SJCRH30 (cell line): ENCODE results near the gene TXNDC2. TPM values are rescaled to one million over a fixed set of nuclear protein-coding genes. Genes with fewer than 3 reads are reported as not detected.

Experiments used
- DNase-seq, 2 experiments: peaks; one replicate each; pipeline ENCODE4 v3.0.0-alpha.2; 2015 to 2020
- H3K27ac ChIP-seq: fragments of 250-450 bp; sonication (Bioruptor Pico); 2 replicates; pipeline ENCODE4 v1.5.1; 2020; ENCODE audit warnings: mild to moderate bottlenecking, moderate library complexity
- H3K27me3 ChIP-seq: fragments of 250-450 bp; sonication (Bioruptor Pico); 2 replicates; pipeline ENCODE4 v1.5.1; 2020; ENCODE audit warnings: mild to moderate bottlenecking, moderate library complexity
- H3K36me3 ChIP-seq: fragments of 250-450 bp; sonication (Bioruptor Pico); 2 replicates; pipeline ENCODE4 v1.5.1; 2020; ENCODE audit warnings: mild to moderate bottlenecking, moderate library complexity
- H3K4me1 ChIP-seq: fragments of 250-450 bp; sonication (Bioruptor Pico); 2 replicates; pipeline ENCODE4 v1.5.1; 2020; ENCODE audit warnings: mild to moderate bottlenecking, moderate library complexity
- H3K4me3 ChIP-seq: fragments of 250-450 bp; sonication (Bioruptor Pico); 2 replicates; pipeline ENCODE4 v1.5.1; 2020; ENCODE audit warnings: mild to moderate bottlenecking, moderate library complexity
- H3K9me3 ChIP-seq: fragments of 250-450 bp; sonication (Bioruptor Pico); replicated peaks from 2 replicates; pipeline ENCODE4 v1.5.1; 2020; ENCODE audit warnings: mild to moderate bottlenecking, moderate library complexity
- total RNA-seq: library from RNA; depleted of rRNA; stranded (reverse); fragments of >200 nt; shearing (Covaris generic); gene quantifications from 2 replicates; pipeline ENCODE4 v1.2.3, GENCODE V29; 2014

Gene TXNDC2
- total RNA-seq, 1 experiment from 2014 or later: 0.06 TPM

DNA sequence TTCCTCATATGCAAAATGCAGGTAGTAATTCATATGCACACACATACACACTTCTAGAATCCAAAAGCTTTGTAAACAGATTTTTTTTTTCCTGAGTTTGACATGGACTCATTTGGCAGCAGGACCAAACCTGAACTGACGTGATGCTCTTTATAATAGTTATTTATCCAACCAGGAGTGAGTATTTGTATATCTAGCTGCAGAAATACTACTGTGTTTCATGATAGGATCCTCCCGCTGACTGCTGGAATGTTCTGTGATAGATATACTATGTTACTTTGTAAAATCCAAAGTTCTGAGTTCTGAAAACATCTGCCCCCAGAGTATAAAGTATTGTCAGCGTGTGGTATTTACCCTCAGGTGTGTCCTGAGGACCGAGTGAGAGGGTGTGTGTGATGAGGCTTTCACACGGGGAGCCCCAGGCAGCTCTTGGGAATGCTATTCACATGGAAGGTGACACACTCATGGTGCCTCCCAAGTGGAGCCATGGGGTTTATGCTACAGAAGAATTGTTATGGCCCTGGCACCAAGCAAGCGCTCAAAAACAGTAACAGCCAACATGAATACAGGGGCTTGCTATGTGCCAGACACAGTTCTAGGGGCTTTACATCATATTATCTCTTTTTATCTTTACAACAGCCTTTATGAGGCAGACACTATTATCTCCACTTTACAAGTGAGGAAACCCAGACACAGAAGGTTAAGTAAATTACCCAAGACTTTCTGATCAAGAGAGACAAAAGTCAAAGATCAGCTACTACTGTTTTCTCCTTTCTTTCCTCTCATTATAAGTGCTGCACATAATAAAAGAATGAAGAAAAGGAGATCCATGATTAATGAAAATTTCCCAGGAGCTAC, 16.7 kb upstream of the TXNDC2 start:
- H3K4me3 ChIP-seq: no peak overlapping the region
- no peak for DNase-seq

DNA sequence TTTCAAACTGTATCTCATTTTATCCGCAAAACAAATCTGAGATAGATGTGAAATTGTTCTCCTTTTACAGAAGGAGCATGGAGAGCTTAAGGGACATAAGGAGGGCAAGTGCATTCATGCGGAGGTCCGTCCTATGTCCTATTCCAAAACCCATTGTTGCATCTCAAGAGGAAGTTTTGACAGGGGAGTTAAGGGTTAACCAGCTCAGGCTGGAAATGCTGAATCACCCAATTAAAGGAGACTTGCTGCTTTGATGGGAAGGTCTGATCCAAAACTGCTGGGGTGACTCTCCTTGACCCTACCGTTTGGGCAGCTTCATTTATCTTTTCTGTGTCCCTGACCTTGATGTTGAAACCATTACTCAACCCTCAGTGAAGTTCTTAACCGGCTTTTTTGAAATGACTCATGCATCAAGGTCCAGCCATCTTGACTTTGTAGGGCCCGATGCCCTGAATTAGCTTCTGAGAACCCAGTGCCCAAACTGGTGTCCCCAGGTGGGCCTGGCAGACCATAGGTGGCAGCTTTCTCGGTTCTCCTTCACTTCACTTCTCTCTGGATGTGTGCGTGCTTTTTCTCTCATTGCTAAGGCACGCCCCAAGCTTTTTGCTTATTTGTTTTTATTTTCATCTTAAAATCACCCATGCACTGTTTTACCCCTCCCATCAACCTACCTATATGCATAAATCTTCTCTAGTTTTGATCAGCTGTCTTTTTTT, 15.9 kb upstream of the TXNDC2 start:
- Histone ChIP-seq H3K9me3 (no peaks in the 10 kb centered on the region), H3K4me1 (no peaks in the 10 kb centered on the region), H3K36me3 (no peaks in the 10 kb centered on the region), H3K27me3 (no peaks in the 10 kb centered on the region), H3K4me3 (no peak overlapping the region), H3K27ac (no peak overlapping the region)
- DNase-seq: no peak

More for the DNA sequence above, 16.7 kb upstream of the TXNDC2 start:
- H3K27me3 ChIP-seq: no peaks in the 10 kb centered on the region
- H3K36me3 ChIP-seq: no peaks in the 10 kb centered on the region
- H3K4me1 ChIP-seq: no peaks in the 10 kb centered on the region
- H3K9me3 ChIP-seq: no peaks in the 10 kb centered on the region
- no peak overlapping the region for H3K27ac ChIP-seq

DNA sequence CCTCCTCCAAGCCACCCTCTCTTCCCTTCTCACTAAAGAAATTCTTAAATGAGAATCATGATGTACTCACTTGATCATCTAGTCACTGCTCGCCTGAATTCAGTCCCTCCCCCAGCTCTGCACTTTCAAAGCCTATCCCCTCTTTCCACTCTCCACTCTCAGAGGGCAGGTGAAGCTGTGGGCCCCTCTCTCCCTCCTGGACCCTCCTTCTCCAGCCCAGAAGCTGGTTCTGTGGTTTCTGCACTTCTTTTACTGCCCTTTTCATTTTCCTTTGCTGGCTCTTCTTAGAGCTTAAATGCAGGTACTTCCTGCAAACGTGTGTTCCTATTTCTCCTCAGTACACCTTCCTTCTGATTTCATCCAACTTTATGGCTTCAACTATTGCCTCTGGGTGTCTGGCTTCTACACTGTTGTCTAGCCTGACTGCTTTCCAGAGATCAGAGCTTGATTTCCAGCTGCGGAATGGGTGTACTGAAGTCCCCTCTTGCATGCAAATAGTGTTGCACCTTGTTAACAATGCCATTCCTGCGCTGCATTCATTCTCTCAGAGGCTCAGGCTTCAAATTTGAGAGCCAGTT, 15.3 kb upstream of the TXNDC2 start:
- Histone ChIP-seq H3K4me1 (no peaks in the 10 kb centered on the region), H3K27ac (no peak overlapping the region), H3K9me3 (no peaks in the 10 kb centered on the region), H3K36me3 (no peaks in the 10 kb centered on the region), H3K4me3 (no peak overlapping the region), H3K27me3 (no peaks in the 10 kb centered on the region)
- no peak for DNase-seq

DNA sequence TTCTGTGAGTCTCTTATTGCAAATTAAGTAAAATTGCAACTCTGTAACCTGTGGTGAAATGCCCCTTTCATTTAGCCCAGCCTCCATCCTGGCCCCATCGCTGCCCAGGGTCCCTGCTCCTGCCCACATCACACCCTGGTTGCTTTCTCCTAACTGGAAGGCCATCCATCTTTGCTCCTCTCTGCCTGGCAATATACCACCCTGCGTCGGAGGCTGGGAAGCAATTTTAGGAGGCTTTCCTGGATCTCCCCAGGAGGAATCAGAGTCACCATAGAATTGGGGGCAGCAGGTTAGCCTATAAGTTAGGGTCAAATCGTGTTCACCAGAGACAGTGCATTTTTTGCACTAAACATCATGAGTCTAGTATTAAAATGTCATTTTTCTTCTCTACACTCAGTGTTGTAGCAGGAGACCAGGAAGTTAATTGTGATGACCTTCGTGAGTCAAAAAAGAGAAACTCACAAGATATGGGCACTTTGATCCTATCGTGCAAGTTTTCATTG, 14.5 kb upstream of the TXNDC2 start:
- no peaks in the 10 kb centered on the region; the same call in 1 of the 2 replicates for H3K4me1 ChIP-seq
- no peak overlapping the region for H3K4me3 ChIP-seq
- H3K27me3 ChIP-seq: no peaks in the 10 kb centered on the region
- no peak for DNase-seq
- no peaks in the 10 kb centered on the region for H3K9me3 ChIP-seq
- H3K27ac ChIP-seq: no peak overlapping the region
- H3K36me3 ChIP-seq: no peaks in the 10 kb centered on the region

DNA sequence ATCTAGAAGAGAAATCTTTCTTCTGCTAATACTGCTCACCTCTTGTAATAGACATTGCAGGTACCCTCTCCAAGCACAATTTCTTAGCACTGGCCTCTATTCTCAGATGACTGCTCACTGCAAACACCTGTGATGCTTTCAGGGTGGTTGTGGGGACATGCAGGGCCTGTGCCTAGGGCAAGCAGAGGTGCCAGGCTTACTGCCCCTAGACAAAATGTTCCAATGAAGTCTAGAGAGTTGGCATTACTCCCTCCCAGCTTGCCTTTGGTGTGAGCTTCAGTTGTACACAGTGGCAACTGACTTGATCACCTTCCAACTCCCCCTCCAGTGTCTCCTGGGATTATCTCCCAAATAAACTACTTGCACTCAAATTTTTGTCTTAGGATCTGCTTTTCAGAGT, 12.9 kb upstream of the TXNDC2 start:
- Histone ChIP-seq H3K4me3 (no peak overlapping the region), H3K36me3 (no peaks in the 10 kb centered on the region), H3K27ac (no peak overlapping the region), H3K4me1 (peaks cover 7% of the 10 kb centered on the region; the same call in 1 of the 2 replicates), H3K27me3 (no peaks in the 10 kb centered on the region), H3K9me3 (no peaks in the 10 kb centered on the region)
- DNase-seq: no peak

DNA sequence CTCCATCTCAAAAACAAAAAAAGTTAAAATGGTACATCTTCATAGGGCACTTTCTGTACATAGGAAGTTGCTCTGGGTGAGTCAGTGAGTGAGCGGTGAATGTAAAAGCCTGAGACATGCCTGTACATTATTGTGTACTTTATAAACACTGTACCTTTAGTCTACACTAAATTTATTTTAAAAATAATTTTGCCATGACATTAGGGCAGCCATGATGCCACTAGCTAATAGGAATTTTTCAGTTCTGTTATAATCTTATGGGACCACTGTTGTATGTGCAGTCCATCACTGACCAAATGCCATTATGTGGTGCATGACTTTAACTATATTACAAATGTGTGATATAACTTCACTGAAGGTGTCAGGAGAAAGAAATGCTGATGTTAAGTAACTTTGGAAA, 11.0 kb upstream of the TXNDC2 start:
- H3K27me3 ChIP-seq: no peaks in the 10 kb centered on the region
- H3K9me3 ChIP-seq: no peaks in the 10 kb centered on the region
- H3K36me3 ChIP-seq: no peaks in the 10 kb centered on the region
- no peak for DNase-seq
- H3K4me1 ChIP-seq: peaks cover 7% of the 10 kb centered on the region; the same call in 1 of the 2 replicates
- no peak overlapping the region for H3K27ac ChIP-seq
- H3K4me3 ChIP-seq: no peak overlapping the region

DNA sequence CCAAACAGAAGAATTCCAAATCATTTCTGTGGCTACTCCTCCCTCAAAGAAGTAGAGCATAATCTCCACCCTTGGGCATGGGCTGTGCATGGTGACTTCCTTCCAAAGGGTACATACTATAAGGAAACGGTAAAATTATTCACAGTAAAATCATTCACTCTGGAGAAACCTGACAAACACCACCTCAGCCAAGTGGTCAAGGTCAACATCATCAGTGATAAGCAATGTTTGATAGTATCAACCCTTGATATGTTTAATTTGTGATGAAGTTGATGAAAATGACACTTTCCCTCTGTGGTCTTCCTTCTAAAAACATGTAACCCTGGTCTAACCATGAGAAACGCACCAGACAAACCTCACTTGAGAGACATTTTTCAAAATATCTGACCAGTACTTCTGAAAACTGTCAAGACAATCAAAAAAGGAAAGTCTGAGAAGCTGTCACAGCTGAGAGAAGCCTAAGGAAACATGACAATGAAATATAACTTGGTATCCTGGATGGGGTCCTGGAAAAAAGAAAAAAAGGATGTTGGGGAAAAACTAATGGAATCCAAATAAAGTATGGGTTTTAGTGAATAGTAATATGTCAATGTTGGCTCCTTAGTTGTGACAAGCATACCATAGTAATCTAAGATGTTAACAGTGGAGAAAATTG, 9.4 kb upstream of the TXNDC2 start:
- no peak overlapping the region for H3K27ac ChIP-seq
- no peaks in the 10 kb centered on the region for H3K27me3 ChIP-seq
- H3K4me1 ChIP-seq: peaks cover 7% of the 10 kb centered on the region; the same call in 1 of the 2 replicates
- H3K9me3 ChIP-seq: no peaks in the 10 kb centered on the region
- H3K4me3 ChIP-seq: no peak overlapping the region
- DNase-seq: no peak
- no peaks in the 10 kb centered on the region for H3K36me3 ChIP-seq

DNA sequence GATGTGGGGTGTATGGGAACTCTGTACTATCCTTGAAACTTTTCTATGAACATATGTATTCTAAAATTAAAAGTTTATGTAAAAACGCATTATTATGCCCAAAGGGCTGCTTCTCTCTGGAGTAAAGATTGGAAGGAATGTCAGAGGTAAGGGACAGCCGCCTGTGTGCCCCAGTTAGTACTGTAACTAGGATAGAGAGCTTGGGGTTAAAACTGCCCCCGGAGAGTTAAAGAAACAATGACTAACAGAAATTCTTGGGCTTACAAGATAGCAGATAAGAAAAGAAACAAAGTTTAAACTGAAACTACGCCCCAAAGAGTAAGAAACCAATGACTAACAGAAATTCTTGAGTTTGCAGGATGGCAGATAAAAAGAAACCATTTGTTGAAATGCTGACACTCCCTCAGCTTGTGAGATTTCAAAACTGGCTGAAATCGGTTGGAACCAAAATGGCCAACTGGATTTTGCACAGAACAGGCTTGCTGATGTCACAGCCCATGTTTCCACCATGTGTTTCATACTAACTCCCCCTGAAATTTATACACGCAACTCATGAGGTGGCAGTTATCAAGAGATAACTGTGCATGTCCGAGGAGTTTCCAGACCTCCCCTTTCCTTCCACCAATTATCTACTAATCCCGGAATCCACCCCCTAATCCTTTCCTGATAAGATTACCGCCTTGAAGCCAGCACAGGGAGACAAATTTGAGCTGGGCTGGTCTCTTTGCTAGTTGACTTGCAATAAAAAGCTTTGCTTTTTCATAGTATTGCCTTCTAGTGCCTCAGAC, 8.7 kb upstream of the TXNDC2 start:
- H3K36me3 ChIP-seq: no peaks in the 10 kb centered on the region
- DNase-seq: peak; percentile 8 to 27
- H3K9me3 ChIP-seq: no peaks in the 10 kb centered on the region
- H3K4me1 ChIP-seq: peaks cover 7% of the 10 kb centered on the region; the same call in 1 of the 2 replicates
- H3K27ac ChIP-seq: peak overlapping the region; percentile 26; the same call in 1 of the 2 replicates
- peak overlapping the region; percentile 46 for H3K4me3 ChIP-seq
- no peaks in the 10 kb centered on the region for H3K27me3 ChIP-seq

DNA sequence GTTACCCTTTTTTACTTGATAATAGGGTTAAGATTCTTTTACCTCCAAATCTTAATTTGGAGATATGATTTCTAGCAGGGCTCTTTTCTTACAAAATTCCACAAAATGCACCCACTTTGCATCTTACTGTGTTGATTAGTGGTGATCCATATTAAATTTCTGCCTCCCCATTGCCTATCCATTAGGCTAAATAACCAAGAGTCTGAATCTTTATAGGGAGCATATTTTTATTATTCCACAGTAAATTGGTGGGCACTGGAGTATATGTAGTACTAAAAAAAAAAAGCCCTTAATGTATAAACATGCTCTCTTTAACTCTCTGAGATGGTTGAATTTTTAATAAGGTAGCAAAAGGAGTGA, 8.1 kb upstream of the TXNDC2 start:
- no peak for DNase-seq
- Histone ChIP-seq H3K36me3 (no peaks in the 10 kb centered on the region), H3K27me3 (no peaks in the 10 kb centered on the region), H3K27ac (no peak overlapping the region), H3K4me1 (peaks cover 7% of the 10 kb centered on the region; the same call in 1 of the 2 replicates), H3K4me3 (peak overlapping the region; percentile 46), H3K9me3 (no peaks in the 10 kb centered on the region)

DNA sequence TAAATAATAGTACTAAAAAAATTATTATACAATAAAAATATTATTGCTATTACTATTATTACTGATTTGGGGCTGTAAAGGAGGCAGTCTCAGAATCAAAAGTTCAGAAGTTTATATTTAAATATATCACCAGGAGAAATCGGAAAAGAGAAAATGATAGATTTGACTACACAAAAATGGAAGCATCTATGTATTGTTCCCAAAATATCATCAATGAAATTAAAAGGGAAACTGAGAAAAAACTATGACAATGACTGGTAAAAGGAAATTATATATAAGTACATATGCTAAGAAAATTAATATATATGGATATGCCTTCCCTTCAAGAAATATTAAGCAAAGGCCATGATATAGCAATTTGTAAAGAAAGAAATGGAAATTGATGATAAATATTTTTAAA, 7.7 kb upstream of the TXNDC2 start:
- H3K9me3 ChIP-seq: no peaks in the 10 kb centered on the region
- H3K36me3 ChIP-seq: no peaks in the 10 kb centered on the region
- peaks cover 7% of the 10 kb centered on the region; the same call in 1 of the 2 replicates for H3K4me1 ChIP-seq
- no peaks in the 10 kb centered on the region for H3K27me3 ChIP-seq
- H3K4me3 ChIP-seq: no peak overlapping the region
- no peak overlapping the region for H3K27ac ChIP-seq
- no peak for DNase-seq

DNA sequence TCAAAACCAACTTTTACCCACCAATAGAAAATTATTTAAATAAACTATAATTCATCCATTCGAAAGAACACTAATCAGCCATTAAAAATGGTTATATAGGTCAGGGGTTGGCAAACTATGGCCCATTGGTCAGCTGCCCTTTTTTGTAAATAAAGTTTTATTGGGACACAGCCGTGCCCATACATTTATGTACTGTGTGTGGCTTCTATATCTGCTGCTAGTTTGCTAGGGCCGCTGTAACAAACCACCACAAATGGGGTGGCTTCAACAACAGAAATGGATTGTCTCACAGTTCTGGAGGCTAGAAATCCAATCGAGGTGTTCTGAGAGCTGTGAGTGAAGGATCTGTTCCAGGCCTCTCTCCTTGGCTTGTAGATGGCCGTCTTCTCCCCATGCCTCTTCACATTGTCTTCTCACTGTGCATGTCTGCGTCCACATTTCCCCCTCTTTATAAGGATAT, 7.0 kb upstream of the TXNDC2 start:
- no peak for DNase-seq
- Histone ChIP-seq H3K4me3 (no peak overlapping the region), H3K9me3 (no peaks in the 10 kb centered on the region), H3K27me3 (no peaks in the 10 kb centered on the region), H3K4me1 (peaks cover 7% of the 10 kb centered on the region; the same call in 1 of the 2 replicates), H3K36me3 (no peaks in the 10 kb centered on the region), H3K27ac (no peak overlapping the region)

DNA sequence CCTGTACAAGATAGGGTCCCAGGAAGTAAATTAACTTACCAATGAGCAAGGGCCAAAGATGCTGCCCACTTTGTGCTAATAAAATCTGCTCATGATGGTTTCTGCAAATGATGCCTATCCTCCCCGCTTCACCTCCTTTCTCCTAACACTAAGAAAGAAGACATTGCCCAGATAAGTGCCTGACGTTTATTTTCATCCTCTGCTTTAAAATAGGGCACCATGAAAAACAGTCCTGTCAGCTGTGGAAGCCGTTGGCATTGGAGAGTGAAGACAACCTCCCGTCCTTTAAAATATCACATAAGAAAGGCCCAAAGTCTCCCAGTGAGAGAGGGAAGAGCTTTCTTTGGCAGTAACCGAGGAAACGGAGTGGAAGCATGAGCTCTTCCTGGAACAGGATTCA, 1.7 kb upstream of the TXNDC2 start:
- Histone ChIP-seq H3K36me3 (no peaks in the 10 kb centered on the region), H3K27me3 (no peaks in the 10 kb centered on the region), H3K4me3 (no peak overlapping the region), H3K27ac (no peak overlapping the region), H3K4me1 (no peaks in the 10 kb centered on the region), H3K9me3 (no peaks in the 10 kb centered on the region)
- no peak for DNase-seq

DNA sequence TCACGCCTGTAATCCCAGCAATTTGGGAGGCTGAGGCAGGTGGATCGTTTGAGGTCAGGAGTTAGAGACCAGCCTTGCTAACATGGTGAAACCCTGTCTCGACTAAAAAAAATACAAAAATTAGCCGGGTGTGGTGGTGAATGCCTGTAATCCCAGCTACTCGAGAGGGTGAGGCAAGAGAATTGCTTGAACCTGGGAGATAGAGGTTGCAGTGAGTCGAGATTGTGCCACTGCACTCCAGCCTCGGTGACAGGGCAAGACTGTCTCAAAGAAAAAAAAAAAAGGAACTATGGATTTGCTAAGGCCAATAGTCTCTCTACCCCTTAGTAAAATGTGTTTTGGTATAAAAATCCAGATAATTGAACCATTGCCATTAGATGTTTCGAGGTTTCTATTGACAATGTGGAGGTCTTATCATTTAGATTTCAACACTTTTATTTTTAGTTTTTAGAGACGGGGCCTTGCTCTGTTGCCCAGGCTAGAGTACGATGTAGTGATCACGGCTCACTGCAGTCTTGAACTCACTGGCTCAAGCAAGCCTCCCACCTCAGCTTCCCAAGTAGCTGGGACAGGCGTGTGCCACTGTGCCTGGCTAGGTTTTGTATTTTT, 1.1 kb upstream of the TXNDC2 start:
- no peak for DNase-seq
- Histone ChIP-seq H3K9me3 (no peaks in the 10 kb centered on the region), H3K4me3 (no peak overlapping the region), H3K36me3 (no peaks in the 10 kb centered on the region), H3K27me3 (no peaks in the 10 kb centered on the region), H3K27ac (no peak overlapping the region), H3K4me1 (no peaks in the 10 kb centered on the region)

DNA sequence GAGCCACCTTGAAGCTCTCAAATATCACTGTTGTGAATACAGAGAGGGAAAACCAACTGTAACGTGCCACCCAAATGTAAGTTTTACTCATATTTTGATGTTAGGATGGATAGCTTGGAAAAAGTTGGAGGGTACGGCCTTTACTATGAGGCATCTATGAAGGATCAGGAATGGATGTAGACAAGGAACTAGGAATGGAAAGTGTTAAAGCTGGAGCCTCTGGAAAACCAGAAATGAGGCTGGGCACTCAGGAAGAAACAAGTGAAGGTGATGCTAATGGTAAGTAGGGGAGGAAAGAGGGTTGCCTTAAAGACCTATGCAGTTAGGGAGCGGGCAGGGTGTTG, 204 bp downstream of the TXNDC2 start:
- Histone ChIP-seq H3K27ac (no peak overlapping the region), H3K36me3 (no peaks in the 10 kb centered on the region), H3K27me3 (no peaks in the 10 kb centered on the region), H3K4me3 (no peak overlapping the region), H3K9me3 (no peaks in the 10 kb centered on the region), H3K4me1 (no peaks in the 10 kb centered on the region)
- no peak for DNase-seq
